ENCODE measurements around the gene SHC4.

DNA sequence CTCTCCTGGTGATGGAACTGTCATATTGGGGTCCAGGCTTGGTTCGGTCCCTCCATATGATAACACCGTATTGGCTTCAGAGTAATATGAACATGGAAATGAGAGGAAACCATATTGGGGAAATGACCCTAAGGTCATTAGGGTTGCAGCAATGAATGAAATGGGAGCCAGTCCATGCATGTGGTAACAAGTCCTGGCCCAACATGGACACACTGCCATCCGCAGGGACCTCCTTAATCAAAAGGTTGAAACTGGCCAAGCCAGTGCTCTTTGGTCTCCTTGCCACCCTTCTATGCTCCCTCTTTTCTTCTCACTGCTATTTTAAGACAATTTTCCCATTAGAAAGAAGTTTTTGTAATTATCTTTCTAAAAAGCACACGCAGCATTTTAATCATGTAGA, 8.3 kb downstream of the SHC4 start:
- TF ChIP-seq, protein P1, sequence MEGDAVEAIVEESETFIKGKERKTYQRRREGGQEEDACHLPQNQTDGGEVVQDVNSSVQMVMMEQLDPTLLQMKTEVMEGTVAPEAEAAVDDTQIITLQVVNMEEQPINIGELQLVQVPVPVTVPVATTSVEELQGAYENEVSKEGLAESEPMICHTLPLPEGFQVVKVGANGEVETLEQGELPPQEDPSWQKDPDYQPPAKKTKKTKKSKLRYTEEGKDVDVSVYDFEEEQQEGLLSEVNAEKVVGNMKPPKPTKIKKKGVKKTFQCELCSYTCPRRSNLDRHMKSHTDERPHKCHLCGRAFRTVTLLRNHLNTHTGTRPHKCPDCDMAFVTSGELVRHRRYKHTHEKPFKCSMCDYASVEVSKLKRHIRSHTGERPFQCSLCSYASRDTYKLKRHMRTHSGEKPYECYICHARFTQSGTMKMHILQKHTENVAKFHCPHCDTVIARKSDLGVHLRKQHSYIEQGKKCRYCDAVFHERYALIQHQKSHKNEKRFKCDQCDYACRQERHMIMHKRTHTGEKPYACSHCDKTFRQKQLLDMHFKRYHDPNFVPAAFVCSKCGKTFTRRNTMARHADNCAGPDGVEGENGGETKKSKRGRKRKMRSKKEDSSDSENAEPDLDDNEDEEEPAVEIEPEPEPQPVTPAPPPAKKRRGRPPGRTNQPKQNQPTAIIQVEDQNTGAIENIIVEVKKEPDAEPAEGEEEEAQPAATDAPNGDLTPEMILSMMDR (IDR thresholded peaks at IDR 0.05): no peak
- TF ChIP-seq POLR2A (IDR thresholded peaks at IDR 0.05): no peak

Data from lower leg skin (tissue), 3 donors.